Activated CD4-positive, alpha-beta memory T cell treated with anti-CD3 and anti-CD28 coated beads for 36 hours (primary cell): Measurements from ENCODE around the gene RIMBP2. TPM values are rescaled to one million over a fixed set of nuclear protein-coding genes. Genes with fewer than 3 reads are reported as not detected.

ENCODE experiments used
- CTCF ChIA-PET: fragments of 350-600 bp; sonication (Branson Sonifier 250); formaldehyde crosslinking; loops from one replicate; lab custom pipeline; 2021; ENCODE audit warnings: antibody characterized with exemption, inconsistent platforms; lab: Charles Lee
- POLR2A ChIA-PET: fragments of 350-600 bp; sonication (Branson Sonifier 250); formaldehyde crosslinking; loops from one replicate; lab custom pipeline; 2021; ENCODE audit warnings: antibody characterized with exemption; lab: Charles Lee
- DNase-seq: peaks from one replicate; pipeline ENCODE4 v3.0.0-alpha.2; 2020
- H3K27ac Mint-ChIP-seq: one replicate; pipeline ENCODE4 v1.8.0; 2021; ENCODE audit warnings: mixed read lengths
- H3K27me3 Mint-ChIP-seq: one replicate; pipeline ENCODE4 v1.8.0; 2021; ENCODE audit warnings: mixed read lengths
- H3K36me3 Mint-ChIP-seq: one replicate; pipeline ENCODE4 v1.8.0; 2021; ENCODE audit warnings: mixed read lengths
- H3K4me1 Mint-ChIP-seq: one replicate; pipeline ENCODE4 v1.8.0; 2021; ENCODE audit warnings: low read depth, mixed read lengths
- H3K4me3 Mint-ChIP-seq: one replicate; pipeline ENCODE4 v1.8.0; 2021; ENCODE audit warnings: mild to moderate bottlenecking, mixed read lengths
- H3K9me3 Mint-ChIP-seq: one replicate; pipeline ENCODE4 v1.8.0; 2021; ENCODE audit warnings: mixed read lengths
- intact Hi-C: fragments of 100-400 bp; cut with micrococcal nuclease; formaldehyde crosslinking; loops from one replicate; pipeline ENCODE4 v1.15.1; 2023
- total RNA-seq, 2 experiments: library from RNA; stranded (reverse); gene quantifications; one replicate each; pipeline ENCODE4 v1.2.3, GENCODE V29; 2021

The RIMBP2 gene
- total RNA-seq, 2 experiments from 2014 or later = 0.27 TPM; not detected in 1

GRCh38 chr12:130438243-130438620 lies 277.9 kb downstream of the RIMBP2 start:
- POLR2A ChIA-PET = no interaction called here
- no peaks in the 10 kb centered on the region for H3K27me3 Mint-ChIP-seq
- H3K9me3 Mint-ChIP-seq = peaks cover 5% of the 10 kb centered on the region
- CTCF ChIA-PET = no interaction called here
- H3K4me3 Mint-ChIP-seq = no peak overlapping the region
- H3K27ac Mint-ChIP-seq = no peak overlapping the region
- no peaks in the 10 kb centered on the region for H3K4me1 Mint-ChIP-seq
- intact Hi-C loops = no loop called here
- no peak for DNase-seq
- no peaks in the 10 kb centered on the region for H3K36me3 Mint-ChIP-seq

GRCh38 chr12:130437555-130438242 lies 278.4 kb downstream of the RIMBP2 start:
- ChIA-PET POLR2A (no interaction called here), CTCF (no interaction called here)
- no peak for DNase-seq
- Mint-ChIP-seq H3K36me3 (no peaks in the 10 kb centered on the region), H3K4me1 (no peaks in the 10 kb centered on the region), H3K9me3 (peaks cover 5% of the 10 kb centered on the region), H3K27me3 (no peaks in the 10 kb centered on the region), H3K4me3 (no peak overlapping the region), H3K27ac (no peak overlapping the region)
- intact Hi-C loops = no loop called here

- Mint-ChIP-seq H3K27ac (no peak overlapping the region), H3K9me3 (peaks cover 5% of the 10 kb centered on the region), H3K4me1 (no peaks in the 10 kb centered on the region), H3K27me3 (no peaks in the 10 kb centered on the region), H3K36me3 (no peaks in the 10 kb centered on the region), H3K4me3 (no peak overlapping the region)
- intact Hi-C loops = no loop called here
- no peak for DNase-seq
- CTCF ChIA-PET = no interaction called here
- POLR2A ChIA-PET = no interaction called here
Observed at GRCh38 chr12:130436741-130437501, 279.2 kb downstream of the RIMBP2 start.

GRCh38 chr12:130435826-130436225 lies 280.3 kb downstream of the RIMBP2 start:
- POLR2A ChIA-PET = no interaction called here
- H3K36me3 Mint-ChIP-seq = no peaks in the 10 kb centered on the region
- CTCF ChIA-PET = no interaction called here
- no peak overlapping the region for H3K27ac Mint-ChIP-seq
- H3K27me3 Mint-ChIP-seq = no peaks in the 10 kb centered on the region
- intact Hi-C loops = no loop called here
- no peak overlapping the region for H3K4me3 Mint-ChIP-seq
- no peak for DNase-seq
- peaks cover 5% of the 10 kb centered on the region for H3K9me3 Mint-ChIP-seq
- no peaks in the 10 kb centered on the region for H3K4me1 Mint-ChIP-seq

GRCh38 chr12:130435331-130435730 lies 280.8 kb downstream of the RIMBP2 start:
- Mint-ChIP-seq H3K4me3 (no peak overlapping the region), H3K9me3 (peaks cover 5% of the 10 kb centered on the region), H3K4me1 (no peaks in the 10 kb centered on the region), H3K36me3 (no peaks in the 10 kb centered on the region), H3K27ac (no peak overlapping the region), H3K27me3 (no peaks in the 10 kb centered on the region)
- ChIA-PET POLR2A (no interaction called here), CTCF (no interaction called here)
- intact Hi-C loops = no loop called here
- no peak for DNase-seq

- no peak for DNase-seq
- H3K27me3 Mint-ChIP-seq = no peaks in the 10 kb centered on the region
- no peaks in the 10 kb centered on the region for H3K4me1 Mint-ChIP-seq
- no peak overlapping the region for H3K27ac Mint-ChIP-seq
- CTCF ChIA-PET = no interaction called here
- H3K9me3 Mint-ChIP-seq = peaks cover 5% of the 10 kb centered on the region
- POLR2A ChIA-PET = no interaction called here
- no peaks in the 10 kb centered on the region for H3K36me3 Mint-ChIP-seq
- H3K4me3 Mint-ChIP-seq = no peak overlapping the region
- intact Hi-C loops = no loop called here
Observed at GRCh38 chr12:130434560-130434959, 281.5 kb downstream of the RIMBP2 start.

GRCh38 chr12:130433834-130434233 lies 282.3 kb downstream of the RIMBP2 start:
- H3K27me3 Mint-ChIP-seq = no peaks in the 10 kb centered on the region
- DNase-seq = no peak
- no peak overlapping the region for H3K27ac Mint-ChIP-seq
- peaks cover 2% of the 10 kb centered on the region for H3K9me3 Mint-ChIP-seq
- no peaks in the 10 kb centered on the region for H3K4me1 Mint-ChIP-seq
- ChIA-PET POLR2A (no interaction called here), CTCF (no interaction called here)
- H3K36me3 Mint-ChIP-seq = no peaks in the 10 kb centered on the region
- H3K4me3 Mint-ChIP-seq = no peak overlapping the region
- intact Hi-C loops = no loop called here

- Mint-ChIP-seq H3K36me3 (no peaks in the 10 kb centered on the region), H3K9me3 (peaks cover 2% of the 10 kb centered on the region), H3K27me3 (no peaks in the 10 kb centered on the region), H3K27ac (no peak overlapping the region), H3K4me1 (no peaks in the 10 kb centered on the region), H3K4me3 (no peak overlapping the region)
- POLR2A ChIA-PET = no interaction called here
- DNase-seq = no peak
- intact Hi-C loops = no loop called here
- CTCF ChIA-PET = no interaction called here
Observed at GRCh38 chr12:130433411-130433810, 282.7 kb downstream of the RIMBP2 start.

- DNase-seq = no peak
- no peaks in the 10 kb centered on the region for H3K27me3 Mint-ChIP-seq
- CTCF ChIA-PET = no interaction called here
- no peaks in the 10 kb centered on the region for H3K4me1 Mint-ChIP-seq
- no peaks in the 10 kb centered on the region for H3K9me3 Mint-ChIP-seq
- H3K27ac Mint-ChIP-seq = no peak overlapping the region
- H3K36me3 Mint-ChIP-seq = no peaks in the 10 kb centered on the region
- POLR2A ChIA-PET = no interaction called here
- no peak overlapping the region for H3K4me3 Mint-ChIP-seq
- intact Hi-C loops = no loop called here
Observed at GRCh38 chr12:130431176-130431575, 284.9 kb downstream of the RIMBP2 start.

GRCh38 chr12:130429656-130430505 lies 286.2 kb downstream of the RIMBP2 start:
- H3K9me3 Mint-ChIP-seq = no peaks in the 10 kb centered on the region

GRCh38 chr12:130428116-130428515 lies 288.0 kb downstream of the RIMBP2 start:
- Mint-ChIP-seq H3K4me3 (no peak overlapping the region), H3K27me3 (no peaks in the 10 kb centered on the region), H3K36me3 (no peaks in the 10 kb centered on the region), H3K9me3 (no peaks in the 10 kb centered on the region), H3K4me1 (no peaks in the 10 kb centered on the region), H3K27ac (no peak overlapping the region)
- DNase-seq = no peak
- intact Hi-C loops = no loop called here
- ChIA-PET CTCF (no interaction called here), POLR2A (no interaction called here)

More at GRCh38 chr12:130429656-130430505, 286.2 kb downstream of the RIMBP2 start:
- ChIA-PET POLR2A (no interaction called here), CTCF (no interaction called here)
- Mint-ChIP-seq H3K27ac (no peak overlapping the region), H3K4me3 (no peak overlapping the region), H3K27me3 (no peaks in the 10 kb centered on the region), H3K36me3 (no peaks in the 10 kb centered on the region), H3K4me1 (no peaks in the 10 kb centered on the region)
- no peak for DNase-seq
- intact Hi-C loops = no loop called here

GRCh38 chr12:130427381-130427887 lies 288.7 kb downstream of the RIMBP2 start:
- no peaks in the 10 kb centered on the region for H3K27me3 Mint-ChIP-seq
- intact Hi-C loops = no loop called here
- no peak overlapping the region for H3K27ac Mint-ChIP-seq
- H3K4me1 Mint-ChIP-seq = no peaks in the 10 kb centered on the region
- H3K4me3 Mint-ChIP-seq = no peak overlapping the region
- no peak for DNase-seq
- H3K9me3 Mint-ChIP-seq = no peaks in the 10 kb centered on the region
- no peaks in the 10 kb centered on the region for H3K36me3 Mint-ChIP-seq
- CTCF ChIA-PET = no interaction called here
- POLR2A ChIA-PET = no interaction called here
